ENCODE measurements around the gene CENPE. TPM values are rescaled to one million over a fixed set of nuclear protein-coding genes. Genes with fewer than 3 reads are reported as not detected.

Gene CENPE
- total RNA-seq, 1 experiment from 2014 or later: 36.9 TPM

DNA sequence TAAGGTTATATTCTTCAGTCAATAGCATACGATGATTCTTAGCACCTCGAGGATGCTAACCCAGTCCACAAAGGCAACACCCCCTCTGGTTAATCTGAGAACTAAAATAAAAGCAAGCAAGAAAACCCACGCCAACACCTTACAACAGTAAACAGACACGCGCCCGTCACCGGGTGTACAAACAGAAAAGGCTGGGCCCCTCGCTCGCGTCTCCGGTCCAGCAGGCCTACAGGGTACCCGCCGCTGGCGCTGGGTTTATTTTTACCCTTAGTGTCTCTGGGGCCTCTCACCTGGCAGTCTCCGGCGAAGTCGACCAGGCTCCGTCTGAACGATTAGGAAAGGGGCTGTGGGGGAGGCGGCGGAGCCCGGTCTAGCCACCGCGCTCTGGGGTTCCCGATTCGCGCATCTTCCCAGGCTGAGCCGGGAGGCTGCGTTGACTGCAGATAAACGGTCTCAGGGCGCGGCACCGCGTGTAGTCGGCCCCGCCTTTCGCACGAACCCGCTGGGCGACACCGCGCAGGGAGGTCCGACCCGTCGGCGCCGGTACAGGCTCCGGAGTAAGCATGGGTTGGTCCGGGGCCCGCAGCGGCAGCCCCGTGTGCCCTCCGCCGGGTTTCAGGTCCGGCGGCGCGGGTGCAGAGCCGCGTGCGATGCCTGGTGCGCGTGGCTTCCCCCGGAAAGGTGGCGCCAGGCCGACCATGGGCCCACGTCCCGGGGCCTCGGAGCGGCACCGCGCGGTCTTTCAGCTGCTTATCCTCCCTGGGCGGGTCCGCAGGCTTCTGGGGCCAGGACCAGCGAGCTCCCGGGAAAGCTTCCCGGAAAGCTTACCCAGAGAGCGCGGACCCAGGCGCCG is 122.0 kb downstream of the CENPE start:
- DNase-seq (ENCODE audit: low read depth): peak; percentile 66

DNA sequence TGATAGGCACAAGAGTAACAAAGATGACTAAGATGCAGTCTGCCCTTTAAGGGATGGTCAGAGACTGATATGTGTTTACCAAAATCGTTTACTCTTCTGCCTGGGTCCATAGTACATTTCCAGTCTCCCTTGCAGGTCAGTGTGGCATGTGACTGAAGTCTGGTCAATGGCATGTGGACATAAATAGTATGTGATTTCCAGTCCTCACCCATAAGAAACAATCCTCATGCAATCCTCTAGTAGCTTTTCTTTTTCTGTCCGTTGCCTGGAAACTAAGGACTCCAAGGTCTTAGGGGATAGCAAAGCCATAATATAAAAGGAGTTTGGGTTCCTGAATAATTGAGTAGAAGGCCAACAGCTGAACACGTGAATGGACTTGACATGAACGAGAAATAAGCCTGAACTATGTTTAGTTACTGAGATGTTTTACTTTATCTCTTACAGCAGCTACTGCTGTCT is 122.7 kb downstream of the CENPE start:
- DNase-seq (ENCODE audit: low read depth): peak; percentile 10

GRCh38 chr4:103074744-103075434 is 123.3 kb downstream of the CENPE start:
- DNase-seq (ENCODE audit: low read depth): no peak

DNA sequence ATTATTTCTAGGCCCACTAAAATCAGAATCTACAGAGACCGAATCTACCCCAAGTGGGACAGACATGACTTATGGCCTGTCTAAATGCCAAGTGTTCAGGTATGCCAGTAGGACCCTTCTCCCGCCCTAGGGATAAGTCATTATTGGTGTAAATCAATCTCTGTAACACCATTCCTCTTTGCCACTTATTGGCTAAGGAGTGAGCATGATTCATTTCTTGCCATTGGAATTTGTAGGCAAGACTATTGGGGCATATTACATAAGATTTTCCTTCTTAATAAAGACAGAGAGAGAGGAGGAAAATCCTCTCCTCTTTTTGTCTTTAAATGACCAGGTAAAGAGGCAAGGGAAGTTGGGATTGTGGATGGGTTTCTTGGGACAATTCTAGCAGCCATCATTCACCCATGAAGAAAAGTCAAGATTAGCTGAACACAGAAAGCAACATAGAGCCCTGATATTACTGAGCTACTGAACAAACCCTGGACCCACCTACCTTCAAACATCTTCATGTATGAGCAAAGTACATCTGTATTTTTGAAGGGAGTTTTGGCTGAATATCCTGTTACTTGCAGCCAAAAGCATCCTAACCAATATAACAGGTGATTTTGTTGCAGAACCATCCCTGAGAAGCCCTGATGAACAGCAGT is 124.2 kb downstream of the CENPE start:
- no peak for DNase-seq (ENCODE audit: low read depth)

GRCh38 chr4:103067841-103068547 is 130.1 kb downstream of the CENPE start:
- peak; percentile 1 for DNase-seq (ENCODE audit: low read depth)

DNA sequence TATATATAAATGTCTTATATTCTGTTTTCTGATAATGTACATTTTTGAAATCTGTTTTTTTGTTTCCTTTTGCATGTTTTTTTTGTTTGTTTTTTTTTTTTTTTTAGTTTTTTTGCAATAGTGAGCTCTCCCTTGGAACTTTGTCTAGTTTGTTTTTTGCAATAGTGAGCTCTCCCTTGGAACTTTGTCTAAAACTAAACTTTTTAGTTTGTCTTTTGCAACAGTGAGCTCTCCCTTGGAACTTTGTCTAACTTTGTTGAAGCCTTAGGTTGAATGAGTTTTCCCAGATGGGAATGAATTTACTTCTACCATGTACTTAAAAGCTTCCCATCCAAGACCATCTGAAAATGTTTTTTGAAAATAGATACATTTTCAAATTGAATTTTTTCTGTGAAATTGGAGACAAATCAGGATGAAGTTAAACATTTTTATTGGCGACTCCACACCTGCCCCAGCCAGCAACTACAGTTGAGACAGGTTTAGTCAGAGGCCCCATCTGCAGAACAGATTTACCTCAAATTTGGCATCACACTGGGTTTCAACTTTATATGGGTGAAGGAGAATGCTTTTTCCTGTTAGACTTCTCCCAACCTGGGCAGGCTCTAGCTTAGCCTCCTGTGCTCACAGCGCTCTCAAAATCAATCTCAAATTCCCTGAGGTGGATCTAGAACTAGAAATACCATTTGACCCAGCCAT is 137.5 kb downstream of the CENPE start:
- DNase-seq (ENCODE audit: low read depth): no peak

Other genes starting within 250 kb of the CENPE start
- gene SLC9B1, start 178.6 kb downstream of the CENPE start, total RNA-seq (2014; rRNA removed; shearing (Covaris generic)): 0.24 and 0.49 TPM in 2 replicates
- 8.9 and 9.9 TPM in 2 replicates for gene SLC9B2, start 121.6 kb downstream of the CENPE start, total RNA-seq (2014; rRNA removed; shearing (Covaris generic))
- 35.2 and 44.6 TPM in 2 replicates for gene BDH2, start 98.5 kb downstream of the CENPE start, total RNA-seq (2014; rRNA removed; shearing (Covaris generic))

Measured in RPMI7951 (cell line).